ENCODE measurements around the gene NADSYN1.

- TF ChIP-seq EZH2phosphoT487 (IDR thresholded peaks at IDR 0.05; ENCODE audit: borderline replicate concordance) (no peak), TCF7L2 (IDR thresholded peaks at IDR 0.05; ENCODE audit: borderline replicate concordance, extremely low read depth, insufficient read depth, insufficient read length) (no peak), CTCF (IDR thresholded peaks at IDR 0.05 in 2 of 3, conservative IDR thresholded peaks at IDR 0.05 in 1 of 3; ENCODE audit: borderline replicate concordance in 1 of 3, insufficient read depth in 1 of 3, low read depth in 2 of 3, low read length in 2 of 3) (no peak), EGR1 (IDR thresholded peaks at IDR 0.05; ENCODE audit: low read depth) (no peak), RAD21 (IDR thresholded peaks at IDR 0.05; ENCODE audit: low read depth) (no peak), POLR2A (IDR thresholded peaks at IDR 0.05; ENCODE audit: borderline replicate concordance, extremely low read depth, insufficient read depth, insufficient read length) (no peak), EZH2 (IDR thresholded peaks at IDR 0.05) (no peak), SP1 (IDR thresholded peaks at IDR 0.05; ENCODE audit: low read depth) (no peak), POLR2AphosphoS5 (IDR thresholded peaks at IDR 0.05; ENCODE audit: low read depth, low read length) (no peak), ATF3 (IDR thresholded peaks at IDR 0.05) (no peak), CEBPB (IDR thresholded peaks at IDR 0.05; ENCODE audit: low read depth) (no peak), MAX (IDR thresholded peaks at IDR 0.05) (no peak), SIN3A (IDR thresholded peaks at IDR 0.05; ENCODE audit: low read depth) (no peak), ZNF274 (IDR thresholded peaks at IDR 0.05; ENCODE audit: low read depth, low read length) (no peak)
Measured at GRCh38 chr11:71463331-71464211, 10.6 kb downstream of the NADSYN1 start.

Measured in HCT116 (cell line).